Spleen (tissue), 13 donors: ENCODE measurements around the gene C11orf24. TPM values are rescaled to one million over a fixed set of nuclear protein-coding genes. Genes with fewer than 3 reads are reported as not detected.

Experiments
- DNase-seq: peaks from one replicate; pipeline ENCODE4 v3.0.0-alpha.2; 2020
- H3K27ac ChIP-seq, 8 donors: fragments of 200-600 bp; sonication (generic) in 7 of 8; 1 replicate in 4 of 8; 2 replicates in 4 of 8; pipeline versions ENCODE4 v1.5.0 to v1.8.0; 2016 to 2021; ENCODE audit warnings: inconsistent platforms in 4 of 8, mild to moderate bottlenecking in 4 of 8, moderate library complexity in 1 of 8
- H3K27me3 ChIP-seq, 7 donors: fragments of 200-600 bp; sonication (generic) in 6 of 7; replicated peaks in 1 of 7; 1 replicate in 4 of 7; 2 replicates in 3 of 7; pipeline versions ENCODE4 v1.5.0 to v1.8.0; 2016 to 2021; ENCODE audit warnings: inconsistent platforms in 3 of 7, mild to moderate bottlenecking in 1 of 7
- H3K36me3 ChIP-seq, 6 donors: fragments of 200-600 bp; sonication (generic) in 5 of 6; 1 replicate in 4 of 6; 2 replicates in 2 of 6; pipeline versions ENCODE4 v1.5.0 to v1.8.0; 2016 to 2021; ENCODE audit warnings: inconsistent platforms in 2 of 6
- H3K4me1 ChIP-seq, 6 donors: fragments of 200-600 bp; sonication (generic) in 5 of 6; 1 replicate in 3 of 6; 2 replicates in 3 of 6; pipeline versions ENCODE4 v1.5.0 to v1.8.0; 2016 to 2021; ENCODE audit warnings: inconsistent platforms in 3 of 6
- H3K4me3 ChIP-seq, 8 donors: fragments of 200-600 bp; sonication (generic) in 7 of 8; 1 replicate in 4 of 8; 2 replicates in 4 of 8; pipeline versions ENCODE4 v1.5.0 to v1.8.0; 2016 to 2021; ENCODE audit warnings: inconsistent platforms in 4 of 8, mild to moderate bottlenecking in 4 of 8, moderate library complexity in 2 of 8
- H3K9me3 ChIP-seq, 8 donors: fragments of 200-600 bp; sonication (generic) in 7 of 8; 1 replicate in 4 of 8; 2 replicates in 4 of 8; pipeline versions ENCODE4 v1.5.0 to v1.8.0; 2016 to 2021; ENCODE audit warnings: inconsistent platforms in 4 of 8
- CTCF ChIP-seq, 11 experiments: fragments of 200-600 bp in 7 of 11; fragments of 450-650 bp in 4 of 11; sonication (generic) in 4 of 11; IDR thresholded peaks in 8 of 11; conservative IDR thresholded peaks in 3 of 11; 1 replicate in 7 of 11; 2 replicates in 4 of 11; pipeline versions ENCODE4 v1.4.0 to v1.8.0; 2016 to 2021; ENCODE audit warnings: antibody characterized with exemption in 11 of 11, inconsistent platforms in 4 of 11, mild to moderate bottlenecking in 1 of 11
- POLR2A ChIP-seq, 3 donors: fragments of 450-650 bp; IDR thresholded peaks; one replicate each; pipeline ENCODE4 v1.5.1; 2017; ENCODE audit warnings: antibody characterized with exemption in 3 of 3, mild to moderate bottlenecking in 1 of 3
- POLR2AphosphoS5 ChIP-seq, 3 donors: sonication (generic); formaldehyde crosslinking; IDR thresholded peaks; one replicate each; pipeline ENCODE4 v1.5.1; 2017; ENCODE audit warnings: antibody characterized with exemption in 3 of 3
- WGBS, 5 donors: extraction: QIAGEN DNeasy Blood & Tissue Kit in 3 of 5; methylation state at CpG; one replicate each; pipeline versions ENCODE4 v1.1.5 to v1.1.7; 2013 to 2018; 5-methylcytosine and 5-hydroxymethylcytosine counted together
- intact Hi-C: fragments of 100-400 bp; cut with DNase I; formaldehyde crosslinking; loops from one replicate; pipeline ENCODE4 v1.15.0; 2023; ENCODE audit warnings: low total_unique reads
- long read RNA-seq, 2 donors: transcript quantifications; one replicate each; lab custom pipeline, GENCODE V29; 2026
- polyA plus RNA-seq, 3 donors: library from polyadenylated mRNA; stranded (reverse); fragments of 200-250 nt; gene quantifications; one replicate each; pipeline ENCODE4 v1.2.1, GENCODE V29; 2013
- total RNA-seq, 7 donors: library from RNA; depleted of rRNA in 3 of 7; stranded (reverse); fragments of >200 nt in 3 of 7; fragmentation: NEBNext Ultra II Directional in 4 of 7; extraction: Animal tissue kit (Norgen Biotek cat#: 25700) in 4 of 7; gene quantifications; one replicate each; pipeline versions ENCODE4 v1.1.0 to v1.2.1, GENCODE V29; 2016 to 2021
- donor health status: healthy with polysubstance abuse.
- donor health status: DM: no; HTN: no; CAD: no; lungs with moderate emphysema.
- donor health status: DM: no; HTN: no; CAD: no.
- donor health status: Bipolar disorder and iron deficiency.
- donor health status: healthy.
- donor health status: DM: no; HTN: no; CAD: no.
- donor health status: DM: yes; HTN: yes; CAD: no.

The C11orf24 gene
- total RNA-seq = 10 to 100 TPM; 17.4 to 36.0 (median 25.9) TPM
- 10 to 100 TPM; 15.9 to 22.1 (median 17.9) TPM for polyA plus RNA-seq
- long read RNA-seq, donor 1, transcript C11orf24-201 (4 exons, 2,063 nt) = major isoform, 7 of 13 reads
- long read RNA-seq, donor 1, partial matches to known transcripts = 5 of 13 reads
- long read RNA-seq, donor 1, other reads (novel, unspliced or antisense) = 0 of 13 reads
- long read RNA-seq, donor 2, partial matches to known transcripts = 0 of 1 reads
- long read RNA-seq, donor 2, other reads (novel, unspliced or antisense) = 0 of 1 reads

GRCh38 chr11:68271781-68272608, at the start of gene C11orf24:
TSS of gene C11orf24 (minus strand) at chr11:68271973. CDS start at chr11:68263767, 8,206 bp downstream.
- intact Hi-C loops = no loop called here
- WGBS, 5 donors = 0 to 1% (median 1%) methylated on average over 60 to 71 of the region's 71 CpGs
- Histone ChIP-seq H3K36me3 (peaks cover 0 to 12% (median 11%) of the 10 kb centered on the region in 6 donors), H3K27me3 (no peaks in the 10 kb centered on the region), H3K27ac (peak within 1 kb of the TSS; percentile 91 to 96 (median 94)), H3K9me3 (no peaks in the 10 kb centered on the region), H3K4me1 (peaks cover 19 to 76% (median 53%) of the 10 kb centered on the region in 6 donors), H3K4me3 (peak within 1 kb of the TSS; percentile 56 to 88 (median 63))
- peak; percentile 89 to 92 (median 92) for TF ChIP-seq POLR2AphosphoS5 (IDR thresholded peaks at IDR 0.05)
- TF ChIP-seq POLR2A (IDR thresholded peaks at IDR 0.05) = peak; percentile 7 to 55 (median 33)
- TF ChIP-seq CTCF (IDR thresholded peaks at IDR 0.05 in 8 of 11, conservative IDR thresholded peaks at IDR 0.05 in 3 of 11) = peak in 3 of 11 experiments; percentile 9 to 54 (median 35)
- peak; percentile 99 for DNase-seq

- Histone ChIP-seq H3K4me1 (peaks cover 9 to 44% (median 36%) of the 10 kb centered on the region in 6 donors), H3K9me3 (no peaks in the 10 kb centered on the region), H3K27ac (no peak overlapping the region), H3K27me3 (peaks cover 0 to 78% (median 12%) of the 10 kb centered on the region in 7 donors), H3K4me3 (no peak overlapping the region), H3K36me3 (no peaks in the 10 kb centered on the region)
- WGBS, 5 donors = 68 to 86% (median 76%) methylated on average over 9 to 15 of the region's 15 CpGs
- DNase-seq = no peak
- TF ChIP-seq POLR2A (IDR thresholded peaks at IDR 0.05) = no peak
- TF ChIP-seq POLR2AphosphoS5 (IDR thresholded peaks at IDR 0.05) = no peak
- no peak for TF ChIP-seq CTCF (IDR thresholded peaks at IDR 0.05 in 8 of 11, conservative IDR thresholded peaks at IDR 0.05 in 3 of 11)
- intact Hi-C loops = no loop called here
Observed at GRCh38 chr11:68317147-68317785, 45.5 kb upstream of the C11orf24 start.

GRCh38 chr11:68315171-68315920, 43.6 kb upstream of the C11orf24 start:
- DNase-seq = no peak
- Histone ChIP-seq H3K4me3 (no peak overlapping the region), H3K9me3 (no peaks in the 10 kb centered on the region), H3K36me3 (no peaks in the 10 kb centered on the region), H3K27ac (peak overlapping the region in 2 of 8 donors; percentile 14 to 33), H3K4me1 (peaks cover 9 to 57% (median 44%) of the 10 kb centered on the region in 6 donors), H3K27me3 (peaks cover 0 to 82% (median 17%) of the 10 kb centered on the region in 7 donors)
- WGBS, 5 donors = 67 to 83% (median 75%) methylated on average over 19 of the region's 19 CpGs
- intact Hi-C loops = no loop called here
- TF ChIP-seq POLR2A (IDR thresholded peaks at IDR 0.05) = no peak
- TF ChIP-seq POLR2AphosphoS5 (IDR thresholded peaks at IDR 0.05) = no peak
- no peak for TF ChIP-seq CTCF (IDR thresholded peaks at IDR 0.05 in 8 of 11, conservative IDR thresholded peaks at IDR 0.05 in 3 of 11)
